ENCODE results near the gene ACOT4.
A peak's percentile ranks its signal among the peaks of the same experiment; 100 is the strongest.

The ACOT4 gene

DNA sequence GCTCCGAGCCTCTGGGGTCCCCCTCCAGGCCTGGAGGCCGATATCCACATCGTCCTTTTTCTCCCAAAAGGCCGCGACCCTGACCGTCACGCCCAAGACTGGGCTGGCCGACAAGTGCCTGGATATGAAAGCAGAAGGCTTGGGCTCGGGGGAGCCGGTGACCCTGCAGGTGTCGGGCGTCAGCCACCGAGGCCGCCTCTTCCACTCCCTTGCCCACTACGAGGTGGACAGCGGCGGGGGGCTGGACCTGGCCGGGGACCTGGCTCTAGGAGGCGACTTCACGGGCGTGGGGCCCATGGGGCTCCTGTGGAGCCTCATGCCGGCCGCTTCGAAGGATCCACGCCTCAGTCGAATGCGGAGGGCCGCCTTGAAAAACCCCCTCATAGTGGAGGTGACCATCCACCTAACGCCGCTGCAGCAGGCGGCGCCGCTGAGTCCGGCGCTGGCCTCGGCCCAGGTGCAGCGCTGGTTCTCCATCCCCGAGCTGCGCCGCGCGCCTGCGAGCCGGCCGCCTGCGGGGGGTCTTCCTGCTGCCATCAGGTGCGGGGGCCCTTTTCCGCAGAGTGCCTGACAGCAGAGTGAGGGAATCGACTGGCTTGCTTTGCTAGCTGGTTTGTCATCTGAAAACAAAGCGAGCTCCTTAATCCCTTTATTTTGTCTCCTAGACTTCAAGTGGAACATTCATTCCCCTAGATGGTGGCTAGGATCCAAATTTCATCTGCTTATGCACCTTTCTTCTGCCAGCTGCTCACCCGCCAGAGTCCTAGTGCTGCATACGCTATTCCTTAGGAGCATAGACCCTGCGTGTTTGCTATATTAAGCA, 42.5 kb downstream of the ACOT4 start (continued):
- TF ChIP-seq FEZF1 (tag by site-specific recombination; IDR thresholded peaks at IDR 0.05) = no peak
- TF ChIP-seq, protein P1, sequence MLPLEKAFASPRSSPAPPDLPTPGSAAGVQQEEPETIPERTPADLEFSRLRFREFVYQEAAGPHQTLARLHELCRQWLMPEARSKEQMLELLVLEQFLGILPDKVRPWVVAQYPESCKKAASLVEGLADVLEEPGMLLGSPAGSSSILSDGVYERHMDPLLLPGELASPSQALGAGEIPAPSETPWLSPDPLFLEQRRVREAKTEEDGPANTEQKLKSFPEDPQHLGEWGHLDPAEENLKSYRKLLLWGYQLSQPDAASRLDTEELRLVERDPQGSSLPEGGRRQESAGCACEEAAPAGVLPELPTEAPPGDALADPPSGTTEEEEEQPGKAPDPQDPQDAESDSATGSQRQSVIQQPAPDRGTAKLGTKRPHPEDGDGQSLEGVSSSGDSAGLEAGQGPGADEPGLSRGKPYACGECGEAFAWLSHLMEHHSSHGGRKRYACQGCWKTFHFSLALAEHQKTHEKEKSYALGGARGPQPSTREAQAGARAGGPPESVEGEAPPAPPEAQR (tag by site-specific recombination; IDR thresholded peaks at IDR 0.05) = no peak
- TF ChIP-seq ZNF514 (tag by site-specific recombination; IDR thresholded peaks at IDR 0.05) = no peak
- TF ChIP-seq ZNF350 (tag by site-specific recombination; IDR thresholded peaks at IDR 0.05) = no peak
- TF ChIP-seq ZNF433 (tag by site-specific recombination; IDR thresholded peaks at IDR 0.05; ENCODE audit: low read depth) = no peak
- TF ChIP-seq ZNF266 (tag by site-specific recombination; IDR thresholded peaks at IDR 0.05; ENCODE audit: low read depth) = no peak
- no peak for TF ChIP-seq ZNF768 (tag by site-specific recombination; IDR thresholded peaks at IDR 0.05)
- TF ChIP-seq ZNF10 (tag by site-specific recombination; IDR thresholded peaks at IDR 0.05) = peak; percentile 88
- TF ChIP-seq KLF10 (tag by site-specific recombination; IDR thresholded peaks at IDR 0.05) = no peak
- 0 out of 2 replicates have a peak, but pooled peaks have one; percentile 19 for TF ChIP-seq ZNF2 (tag by site-specific recombination; IDR thresholded peaks at IDR 0.05)
- TF ChIP-seq ZNF23 (tag by site-specific recombination; IDR thresholded peaks at IDR 0.05; ENCODE audit: borderline replicate concordance) = no peak
- TF ChIP-seq, protein P2, sequence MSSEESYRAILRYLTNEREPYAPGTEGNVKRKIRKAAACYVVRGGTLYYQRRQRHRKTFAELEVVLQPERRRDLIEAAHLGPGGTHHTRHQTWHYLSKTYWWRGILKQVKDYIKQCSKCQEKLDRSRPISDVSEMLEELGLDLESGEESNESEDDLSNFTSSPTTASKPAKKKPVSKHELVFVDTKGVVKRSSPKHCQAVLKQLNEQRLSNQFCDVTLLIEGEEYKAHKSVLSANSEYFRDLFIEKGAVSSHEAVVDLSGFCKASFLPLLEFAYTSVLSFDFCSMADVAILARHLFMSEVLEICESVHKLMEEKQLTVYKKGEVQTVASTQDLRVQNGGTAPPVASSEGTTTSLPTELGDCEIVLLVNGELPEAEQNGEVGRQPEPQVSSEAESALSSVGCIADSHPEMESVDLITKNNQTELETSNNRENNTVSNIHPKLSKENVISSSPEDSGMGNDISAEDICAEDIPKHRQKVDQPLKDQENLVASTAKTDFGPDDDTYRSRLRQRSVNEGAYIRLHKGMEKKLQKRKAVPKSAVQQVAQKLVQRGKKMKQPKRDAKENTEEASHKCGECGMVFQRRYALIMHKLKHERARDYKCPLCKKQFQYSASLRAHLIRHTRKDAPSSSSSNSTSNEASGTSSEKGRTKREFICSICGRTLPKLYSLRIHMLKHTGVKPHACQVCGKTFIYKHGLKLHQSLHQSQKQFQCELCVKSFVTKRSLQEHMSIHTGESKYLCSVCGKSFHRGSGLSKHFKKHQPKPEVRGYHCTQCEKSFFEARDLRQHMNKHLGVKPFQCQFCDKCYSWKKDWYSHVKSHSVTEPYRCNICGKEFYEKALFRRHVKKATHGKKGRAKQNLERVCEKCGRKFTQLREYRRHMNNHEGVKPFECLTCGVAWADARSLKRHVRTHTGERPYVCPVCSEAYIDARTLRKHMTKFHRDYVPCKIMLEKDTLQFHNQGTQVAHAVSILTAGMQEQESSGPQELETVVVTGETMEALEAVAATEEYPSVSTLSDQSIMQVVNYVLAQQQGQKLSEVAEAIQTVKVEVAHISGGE (tag by site-specific recombination; conservative IDR thresholded peaks at IDR 0.05; ENCODE audit: low read depth) = peak; percentile 27; the same call in 1 of the 2 replicates
- no peak for TF ChIP-seq ZNF155 (tag by site-specific recombination; IDR thresholded peaks at IDR 0.05)
- TF ChIP-seq ZNF660 (tag by site-specific recombination; IDR thresholded peaks at IDR 0.05) = peak; percentile 70; the same call in 1 of the 2 replicates
- TF ChIP-seq ZNF157 (tag by site-specific recombination; IDR thresholded peaks at IDR 0.05) = no peak
- TF ChIP-seq, protein P3, sequence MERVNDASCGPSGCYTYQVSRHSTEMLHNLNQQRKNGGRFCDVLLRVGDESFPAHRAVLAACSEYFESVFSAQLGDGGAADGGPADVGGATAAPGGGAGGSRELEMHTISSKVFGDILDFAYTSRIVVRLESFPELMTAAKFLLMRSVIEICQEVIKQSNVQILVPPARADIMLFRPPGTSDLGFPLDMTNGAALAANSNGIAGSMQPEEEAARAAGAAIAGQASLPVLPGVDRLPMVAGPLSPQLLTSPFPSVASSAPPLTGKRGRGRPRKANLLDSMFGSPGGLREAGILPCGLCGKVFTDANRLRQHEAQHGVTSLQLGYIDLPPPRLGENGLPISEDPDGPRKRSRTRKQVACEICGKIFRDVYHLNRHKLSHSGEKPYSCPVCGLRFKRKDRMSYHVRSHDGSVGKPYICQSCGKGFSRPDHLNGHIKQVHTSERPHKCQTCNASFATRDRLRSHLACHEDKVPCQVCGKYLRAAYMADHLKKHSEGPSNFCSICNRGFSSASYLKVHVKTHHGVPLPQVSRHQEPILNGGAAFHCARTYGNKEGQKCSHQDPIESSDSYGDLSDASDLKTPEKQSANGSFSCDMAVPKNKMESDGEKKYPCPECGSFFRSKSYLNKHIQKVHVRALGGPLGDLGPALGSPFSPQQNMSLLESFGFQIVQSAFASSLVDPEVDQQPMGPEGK (tag by site-specific recombination; IDR thresholded peaks at IDR 0.05) = peak; percentile 26
- TF ChIP-seq, protein P4, sequence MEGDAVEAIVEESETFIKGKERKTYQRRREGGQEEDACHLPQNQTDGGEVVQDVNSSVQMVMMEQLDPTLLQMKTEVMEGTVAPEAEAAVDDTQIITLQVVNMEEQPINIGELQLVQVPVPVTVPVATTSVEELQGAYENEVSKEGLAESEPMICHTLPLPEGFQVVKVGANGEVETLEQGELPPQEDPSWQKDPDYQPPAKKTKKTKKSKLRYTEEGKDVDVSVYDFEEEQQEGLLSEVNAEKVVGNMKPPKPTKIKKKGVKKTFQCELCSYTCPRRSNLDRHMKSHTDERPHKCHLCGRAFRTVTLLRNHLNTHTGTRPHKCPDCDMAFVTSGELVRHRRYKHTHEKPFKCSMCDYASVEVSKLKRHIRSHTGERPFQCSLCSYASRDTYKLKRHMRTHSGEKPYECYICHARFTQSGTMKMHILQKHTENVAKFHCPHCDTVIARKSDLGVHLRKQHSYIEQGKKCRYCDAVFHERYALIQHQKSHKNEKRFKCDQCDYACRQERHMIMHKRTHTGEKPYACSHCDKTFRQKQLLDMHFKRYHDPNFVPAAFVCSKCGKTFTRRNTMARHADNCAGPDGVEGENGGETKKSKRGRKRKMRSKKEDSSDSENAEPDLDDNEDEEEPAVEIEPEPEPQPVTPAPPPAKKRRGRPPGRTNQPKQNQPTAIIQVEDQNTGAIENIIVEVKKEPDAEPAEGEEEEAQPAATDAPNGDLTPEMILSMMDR (tag by site-specific recombination; IDR thresholded peaks at IDR 0.05) = 0 out of 2 replicates have a peak, but pooled peaks have one; percentile 15
- TF ChIP-seq, protein P5, sequence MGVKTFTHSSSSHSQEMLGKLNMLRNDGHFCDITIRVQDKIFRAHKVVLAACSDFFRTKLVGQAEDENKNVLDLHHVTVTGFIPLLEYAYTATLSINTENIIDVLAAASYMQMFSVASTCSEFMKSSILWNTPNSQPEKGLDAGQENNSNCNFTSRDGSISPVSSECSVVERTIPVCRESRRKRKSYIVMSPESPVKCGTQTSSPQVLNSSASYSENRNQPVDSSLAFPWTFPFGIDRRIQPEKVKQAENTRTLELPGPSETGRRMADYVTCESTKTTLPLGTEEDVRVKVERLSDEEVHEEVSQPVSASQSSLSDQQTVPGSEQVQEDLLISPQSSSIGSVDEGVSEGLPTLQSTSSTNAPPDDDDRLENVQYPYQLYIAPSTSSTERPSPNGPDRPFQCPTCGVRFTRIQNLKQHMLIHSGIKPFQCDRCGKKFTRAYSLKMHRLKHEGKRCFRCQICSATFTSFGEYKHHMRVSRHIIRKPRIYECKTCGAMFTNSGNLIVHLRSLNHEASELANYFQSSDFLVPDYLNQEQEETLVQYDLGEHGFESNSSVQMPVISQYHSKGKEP (tag by site-specific recombination; IDR thresholded peaks at IDR 0.05) = 0 out of 2 replicates have a peak, but pooled peaks have one; percentile 8
- no peak for TF ChIP-seq ZNF776 (tag by site-specific recombination; IDR thresholded peaks at IDR 0.05; ENCODE audit: borderline replicate concordance)
- TF ChIP-seq, protein P6, sequence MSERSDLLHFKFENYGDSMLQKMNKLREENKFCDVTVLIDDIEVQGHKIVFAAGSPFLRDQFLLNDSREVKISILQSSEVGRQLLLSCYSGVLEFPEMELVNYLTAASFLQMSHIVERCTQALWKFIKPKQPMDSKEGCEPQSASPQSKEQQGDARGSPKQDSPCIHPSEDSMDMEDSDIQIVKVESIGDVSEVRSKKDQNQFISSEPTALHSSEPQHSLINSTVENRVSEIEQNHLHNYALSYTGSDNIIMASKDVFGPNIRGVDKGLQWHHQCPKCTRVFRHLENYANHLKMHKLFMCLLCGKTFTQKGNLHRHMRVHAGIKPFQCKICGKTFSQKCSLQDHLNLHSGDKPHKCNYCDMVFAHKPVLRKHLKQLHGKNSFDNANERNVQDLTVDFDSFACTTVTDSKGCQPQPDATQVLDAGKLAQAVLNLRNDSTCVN (tag by site-specific recombination; optimal IDR thresholded peaks at IDR 0.05) = peak; percentile 32
- TF ChIP-seq, protein P7, sequence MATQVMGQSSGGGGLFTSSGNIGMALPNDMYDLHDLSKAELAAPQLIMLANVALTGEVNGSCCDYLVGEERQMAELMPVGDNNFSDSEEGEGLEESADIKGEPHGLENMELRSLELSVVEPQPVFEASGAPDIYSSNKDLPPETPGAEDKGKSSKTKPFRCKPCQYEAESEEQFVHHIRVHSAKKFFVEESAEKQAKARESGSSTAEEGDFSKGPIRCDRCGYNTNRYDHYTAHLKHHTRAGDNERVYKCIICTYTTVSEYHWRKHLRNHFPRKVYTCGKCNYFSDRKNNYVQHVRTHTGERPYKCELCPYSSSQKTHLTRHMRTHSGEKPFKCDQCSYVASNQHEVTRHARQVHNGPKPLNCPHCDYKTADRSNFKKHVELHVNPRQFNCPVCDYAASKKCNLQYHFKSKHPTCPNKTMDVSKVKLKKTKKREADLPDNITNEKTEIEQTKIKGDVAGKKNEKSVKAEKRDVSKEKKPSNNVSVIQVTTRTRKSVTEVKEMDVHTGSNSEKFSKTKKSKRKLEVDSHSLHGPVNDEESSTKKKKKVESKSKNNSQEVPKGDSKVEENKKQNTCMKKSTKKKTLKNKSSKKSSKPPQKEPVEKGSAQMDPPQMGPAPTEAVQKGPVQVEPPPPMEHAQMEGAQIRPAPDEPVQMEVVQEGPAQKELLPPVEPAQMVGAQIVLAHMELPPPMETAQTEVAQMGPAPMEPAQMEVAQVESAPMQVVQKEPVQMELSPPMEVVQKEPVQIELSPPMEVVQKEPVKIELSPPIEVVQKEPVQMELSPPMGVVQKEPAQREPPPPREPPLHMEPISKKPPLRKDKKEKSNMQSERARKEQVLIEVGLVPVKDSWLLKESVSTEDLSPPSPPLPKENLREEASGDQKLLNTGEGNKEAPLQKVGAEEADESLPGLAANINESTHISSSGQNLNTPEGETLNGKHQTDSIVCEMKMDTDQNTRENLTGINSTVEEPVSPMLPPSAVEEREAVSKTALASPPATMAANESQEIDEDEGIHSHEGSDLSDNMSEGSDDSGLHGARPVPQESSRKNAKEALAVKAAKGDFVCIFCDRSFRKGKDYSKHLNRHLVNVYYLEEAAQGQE (tag by site-specific recombination; IDR thresholded peaks at IDR 0.05) = peak; percentile 48; the same call in 1 of the 2 replicates
- TF ChIP-seq ZEB2 (tag by site-specific recombination; IDR thresholded peaks at IDR 0.05) = no peak
- peak; percentile 18; the same call in 1 of the 2 replicates for TF ChIP-seq ZBTB8A (tag by site-specific recombination; IDR thresholded peaks at IDR 0.05)
